Panc1 (cell line): ENCODE results near the gene CLSTN2. TPM values are rescaled to one million over a fixed set of nuclear protein-coding genes. Genes with fewer than 3 reads are reported as not detected.

Source experiments
- ATAC-seq: fragments of 200-7000 bp; cut with Tn5 transposase; 2 replicates; pipeline ENCODE4 v1.9.1; 2020; ENCODE audit warnings: mild to moderate bottlenecking, moderate library complexity
- BruUV-seq: library from RNA; stranded (reverse); fragments of 400-500 nt; replicated peaks from 2 replicates; lab custom pipeline; 2021; lab: Mats Ljungman, UMichigan
- CTCF ChIA-PET: fragments of 300-600 bp; sonication (Branson Sonifier 250); formaldehyde crosslinking; loops from one replicate; lab custom pipeline; 2022; ENCODE audit warnings: antibody characterized with exemption; lab: Charles Lee
- POLR2A ChIA-PET: fragments of 300-600 bp; sonication (Branson Sonifier 250); formaldehyde crosslinking; loops from one replicate; lab custom pipeline; 2022; ENCODE audit warnings: antibody characterized with exemption; lab: Charles Lee
- DNase-seq: peaks from one replicate; pipeline ENCODE4 v3.0.0-alpha.2; 2010; ENCODE audit warnings: low read depth, low spot score
- H3K27ac ChIP-seq: 2 replicates; pipeline ENCODE4 v1.5.1; 2011; ENCODE audit warnings: mild to moderate bottlenecking, low read length, inconsistent platforms
- H3K27me3 ChIP-seq: fragments of 200-500 bp; sonication (Bioruptor generic); 2 replicates; pipeline ENCODE4 v1.6.0; 2014; ENCODE audit warnings: low read length, inconsistent platforms; ENCODE audit not compliant: control insufficient read depth, insufficient read depth
- H3K36me3 ChIP-seq: fragments of 200-500 bp; sonication (Bioruptor generic); 2 replicates; pipeline ENCODE4 v1.5.1; 2014; ENCODE audit warnings: inconsistent platforms, mild to moderate bottlenecking, low read length, moderate library complexity; ENCODE audit not compliant: control insufficient read depth, insufficient read depth
- H3K4me1 ChIP-seq: 2 replicates; pipeline ENCODE4 v1.5.1; 2011; ENCODE audit warnings: inconsistent platforms, mild to moderate bottlenecking, low read length, moderate library complexity; ENCODE audit not compliant: control insufficient read depth, insufficient read depth
- H3K4me3 ChIP-seq, 2 experiments: 2 replicates each; pipeline ENCODE4 v1.5.1; 2011 to 2012; ENCODE audit warnings: low read depth in 2 of 2, low read length in 2 of 2, mild to moderate bottlenecking in 2 of 2, inconsistent platforms in 1 of 2, moderate library complexity in 1 of 2
- H3K9me3 ChIP-seq: fragments of 200-500 bp; sonication (Bioruptor generic); 2 replicates; pipeline ENCODE4 v1.5.1; 2014; ENCODE audit warnings: low read depth, mild to moderate bottlenecking, inconsistent platforms, low read length, moderate library complexity; ENCODE audit not compliant: control insufficient read depth, insufficient read depth
- POLR2AphosphoS5 ChIP-seq: IDR thresholded peaks from 2 replicates; pipeline ENCODE4 v1.6.1; 2012; ENCODE audit warnings: mild to moderate bottlenecking, low read depth, low read length, moderate library complexity
- SIN3A ChIP-seq: IDR thresholded peaks from 2 replicates; pipeline ENCODE4 v1.6.1; 2012; ENCODE audit warnings: low read depth, mild to moderate bottlenecking, low read length, moderate library complexity, borderline replicate concordance; ENCODE audit not compliant: insufficient read depth
- TCF7L2 ChIP-seq: IDR thresholded peaks from 2 replicates; pipeline ENCODE4 v1.6.1; 2011; ENCODE audit warnings: mild to moderate bottlenecking, low read depth, low read length, inconsistent platforms
- in situ Hi-C: cut with HindIII; loops from 2 replicates; pipeline ENCODE4 v1.10.0; 2016; ENCODE audit warnings: low sequenced_read_pairs, low pct_unique_long_range_greater_than_20kb
- intact Hi-C: fragments of 100-400 bp; cut with micrococcal nuclease; formaldehyde crosslinking; loops from one replicate; pipeline ENCODE4 v1.10.0; 2022; ENCODE audit not compliant: unreplicated experiment
- total RNA-seq: library from RNA; stranded (reverse); gene quantifications from one replicate; pipeline ENCODE4 v1.2.1, GENCODE V29; 2021; ENCODE audit not compliant: unreplicated experiment
- TF ChIP-seq, protein P1 (sequence below), 2 experiments: IDR thresholded peaks; 2 replicates each; pipeline ENCODE4 v1.6.1; 2011 to 2012; ENCODE audit warnings: low read depth in 2 of 2, control low read depth in 1 of 2, low read length in 1 of 2, mild to moderate bottlenecking in 1 of 2, moderate library complexity in 1 of 2; ENCODE audit not compliant: insufficient read depth in 1 of 2
- TF ChIP-seq, protein P2 (sequence below): fragments of 450-650 bp; IDR thresholded peaks from 2 replicates; pipeline ENCODE4 v1.5.1; 2017; ENCODE audit warnings: mild to moderate bottlenecking

CLSTN2 gene
- total RNA-seq, 1 experiment from 2014 or later = 0.03 TPM

DNA sequence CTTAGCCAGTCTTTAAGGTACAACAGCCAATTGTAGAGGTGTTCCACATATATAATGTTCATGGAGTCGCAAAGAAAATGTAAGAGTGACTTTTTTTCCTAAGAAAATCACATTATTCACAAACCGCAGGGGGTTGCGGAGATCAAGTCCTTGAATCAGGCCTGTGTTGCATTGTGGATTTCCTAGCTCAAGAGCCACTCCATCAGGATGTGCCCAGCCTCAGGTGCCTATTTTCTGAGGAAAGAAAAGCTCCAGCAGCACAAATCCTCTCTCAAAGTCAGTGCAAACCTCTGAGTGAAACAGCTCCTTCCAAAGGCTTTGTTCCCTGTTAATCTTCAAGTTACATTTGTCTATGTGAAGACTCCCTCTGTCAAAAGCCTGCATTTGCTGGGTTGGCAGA, 349.4 kb downstream of the CLSTN2 start:
- H3K4me3 ChIP-seq = no peak overlapping the region
- no peak for ATAC-seq
- in situ Hi-C loops (no loop called here), intact Hi-C loops (no loop called here)
- ChIA-PET CTCF (no interaction called here), POLR2A (no interaction called here)
- no peaks in the 10 kb centered on the region for H3K4me1 ChIP-seq
- peaks cover 3% of the 10 kb centered on the region; the same call in 1 of the 2 replicates for H3K27me3 ChIP-seq
- no peak overlapping the region for H3K27ac ChIP-seq
- BruUV-seq = no TSS peak
- no peak for DNase-seq
- H3K36me3 ChIP-seq = no peaks in the 10 kb centered on the region
- H3K9me3 ChIP-seq = no peaks in the 10 kb centered on the region
- TF ChIP-seq, protein P1, sequence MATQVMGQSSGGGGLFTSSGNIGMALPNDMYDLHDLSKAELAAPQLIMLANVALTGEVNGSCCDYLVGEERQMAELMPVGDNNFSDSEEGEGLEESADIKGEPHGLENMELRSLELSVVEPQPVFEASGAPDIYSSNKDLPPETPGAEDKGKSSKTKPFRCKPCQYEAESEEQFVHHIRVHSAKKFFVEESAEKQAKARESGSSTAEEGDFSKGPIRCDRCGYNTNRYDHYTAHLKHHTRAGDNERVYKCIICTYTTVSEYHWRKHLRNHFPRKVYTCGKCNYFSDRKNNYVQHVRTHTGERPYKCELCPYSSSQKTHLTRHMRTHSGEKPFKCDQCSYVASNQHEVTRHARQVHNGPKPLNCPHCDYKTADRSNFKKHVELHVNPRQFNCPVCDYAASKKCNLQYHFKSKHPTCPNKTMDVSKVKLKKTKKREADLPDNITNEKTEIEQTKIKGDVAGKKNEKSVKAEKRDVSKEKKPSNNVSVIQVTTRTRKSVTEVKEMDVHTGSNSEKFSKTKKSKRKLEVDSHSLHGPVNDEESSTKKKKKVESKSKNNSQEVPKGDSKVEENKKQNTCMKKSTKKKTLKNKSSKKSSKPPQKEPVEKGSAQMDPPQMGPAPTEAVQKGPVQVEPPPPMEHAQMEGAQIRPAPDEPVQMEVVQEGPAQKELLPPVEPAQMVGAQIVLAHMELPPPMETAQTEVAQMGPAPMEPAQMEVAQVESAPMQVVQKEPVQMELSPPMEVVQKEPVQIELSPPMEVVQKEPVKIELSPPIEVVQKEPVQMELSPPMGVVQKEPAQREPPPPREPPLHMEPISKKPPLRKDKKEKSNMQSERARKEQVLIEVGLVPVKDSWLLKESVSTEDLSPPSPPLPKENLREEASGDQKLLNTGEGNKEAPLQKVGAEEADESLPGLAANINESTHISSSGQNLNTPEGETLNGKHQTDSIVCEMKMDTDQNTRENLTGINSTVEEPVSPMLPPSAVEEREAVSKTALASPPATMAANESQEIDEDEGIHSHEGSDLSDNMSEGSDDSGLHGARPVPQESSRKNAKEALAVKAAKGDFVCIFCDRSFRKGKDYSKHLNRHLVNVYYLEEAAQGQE (IDR thresholded peaks at IDR 0.05; ENCODE audit: insufficient read depth in 1 of 2, low read depth in 2 of 2, low read length in 1 of 2) = no peak
- TF ChIP-seq, protein P2, sequence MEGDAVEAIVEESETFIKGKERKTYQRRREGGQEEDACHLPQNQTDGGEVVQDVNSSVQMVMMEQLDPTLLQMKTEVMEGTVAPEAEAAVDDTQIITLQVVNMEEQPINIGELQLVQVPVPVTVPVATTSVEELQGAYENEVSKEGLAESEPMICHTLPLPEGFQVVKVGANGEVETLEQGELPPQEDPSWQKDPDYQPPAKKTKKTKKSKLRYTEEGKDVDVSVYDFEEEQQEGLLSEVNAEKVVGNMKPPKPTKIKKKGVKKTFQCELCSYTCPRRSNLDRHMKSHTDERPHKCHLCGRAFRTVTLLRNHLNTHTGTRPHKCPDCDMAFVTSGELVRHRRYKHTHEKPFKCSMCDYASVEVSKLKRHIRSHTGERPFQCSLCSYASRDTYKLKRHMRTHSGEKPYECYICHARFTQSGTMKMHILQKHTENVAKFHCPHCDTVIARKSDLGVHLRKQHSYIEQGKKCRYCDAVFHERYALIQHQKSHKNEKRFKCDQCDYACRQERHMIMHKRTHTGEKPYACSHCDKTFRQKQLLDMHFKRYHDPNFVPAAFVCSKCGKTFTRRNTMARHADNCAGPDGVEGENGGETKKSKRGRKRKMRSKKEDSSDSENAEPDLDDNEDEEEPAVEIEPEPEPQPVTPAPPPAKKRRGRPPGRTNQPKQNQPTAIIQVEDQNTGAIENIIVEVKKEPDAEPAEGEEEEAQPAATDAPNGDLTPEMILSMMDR = no peak
- TF ChIP-seq POLR2AphosphoS5 (no peak), SIN3A (no peak), TCF7L2 (no peak)

DNA sequence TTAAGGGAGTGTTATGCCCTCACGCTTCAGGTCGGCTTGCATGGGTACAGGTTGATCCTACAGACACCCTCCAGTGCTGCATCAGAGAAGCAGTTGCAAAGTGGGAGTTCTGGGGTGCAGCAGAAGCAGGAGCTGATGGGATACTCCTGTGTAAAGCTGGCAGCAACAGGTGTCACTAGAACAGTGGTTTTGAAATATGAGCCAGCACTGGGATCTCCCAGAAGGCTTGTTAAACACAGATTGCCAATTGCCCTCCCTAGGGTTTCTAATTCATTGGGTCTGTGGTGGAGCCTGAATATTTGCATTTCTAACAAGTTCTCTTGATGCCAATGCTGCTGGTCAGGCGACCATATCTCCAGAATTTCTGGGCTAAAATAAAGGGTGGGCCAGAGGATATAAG, 350.4 kb downstream of the CLSTN2 start:
- BruUV-seq = no TSS peak
- H3K27me3 ChIP-seq = peaks cover 3% of the 10 kb centered on the region; the same call in 1 of the 2 replicates
- intact Hi-C loops = no loop called here
- no peaks in the 10 kb centered on the region for H3K4me1 ChIP-seq
- CTCF ChIA-PET = interaction anchor here (0.6 kb wide), 1 partner anchor 16 kb away, joined by 4 read pairs; no protein-coding TSS in a partner anchor
- no peak for ATAC-seq
- no peak overlapping the region for H3K27ac ChIP-seq
- H3K4me3 ChIP-seq = no peak overlapping the region
- no peaks in the 10 kb centered on the region for H3K36me3 ChIP-seq
- TF ChIP-seq, protein P1 (IDR thresholded peaks at IDR 0.05; ENCODE audit: insufficient read depth in 1 of 2, low read depth in 2 of 2, low read length in 1 of 2) = no peak
- TF ChIP-seq, protein P2 = no peak
- no peak for TF ChIP-seq POLR2AphosphoS5
- TF ChIP-seq TCF7L2 = no peak
- no peak for TF ChIP-seq SIN3A
- H3K9me3 ChIP-seq = no peaks in the 10 kb centered on the region
- no peak for DNase-seq
- in situ Hi-C loops = no loop called here
- POLR2A ChIA-PET = no interaction called here
